Activated B cell treated with CpG ODN at 0.5 μM for 24 hours (primary cell): Measurements from ENCODE around the gene CD68. TPM values are rescaled to one million over a fixed set of nuclear protein-coding genes. Genes with fewer than 3 reads are reported as not detected.
"Not testable (repeated sequence)": the region's sequence is repeated elsewhere in the genome, so short reads cannot be mapped to it uniquely, and the experiment has no call there.

Experiments used
- ATAC-seq: fragments of 200-7000 bp; cut with Tn5 transposase; one replicate; pipeline ENCODE4 v1.10.0; 2021; ENCODE audit warnings: low read depth, mild to moderate bottlenecking, moderate library complexity
- CTCF ChIA-PET: fragments of 350-600 bp; sonication (Branson Sonifier 250); formaldehyde crosslinking; loops from one replicate; lab custom pipeline; 2021; ENCODE audit warnings: antibody characterized with exemption; lab: Charles Lee
- POLR2A ChIA-PET: fragments of 350-600 bp; sonication (Branson Sonifier 250); formaldehyde crosslinking; loops from one replicate; lab custom pipeline; 2021; ENCODE audit warnings: antibody characterized with exemption; lab: Charles Lee
- DNase-seq: peaks from one replicate; pipeline ENCODE4 v3.0.0; 2022
- H3K27ac Mint-ChIP-seq: one replicate; pipeline ENCODE4 v1.8.0; 2020; ENCODE audit warnings: mixed read lengths
- H3K27me3 Mint-ChIP-seq: one replicate; pipeline ENCODE4 v1.8.0; 2021; ENCODE audit warnings: mixed read lengths
- H3K36me3 Mint-ChIP-seq: one replicate; pipeline ENCODE4 v1.8.0; 2021; ENCODE audit warnings: low read depth, mixed read lengths
- H3K4me1 Mint-ChIP-seq: one replicate; pipeline ENCODE4 v1.8.0; 2021; ENCODE audit warnings: mixed read lengths
- H3K4me3 Mint-ChIP-seq: one replicate; pipeline ENCODE4 v1.8.0; 2020; ENCODE audit warnings: mild to moderate bottlenecking, mixed read lengths
- H3K9me3 Mint-ChIP-seq: one replicate; pipeline ENCODE4 v1.8.0; 2020; ENCODE audit warnings: mixed read lengths
- intact Hi-C: fragments of 100-400 bp; cut with micrococcal nuclease; formaldehyde crosslinking; loops from one replicate; pipeline ENCODE4 v1.15.1; 2024
- total RNA-seq: library from RNA; stranded (reverse); gene quantifications from 2 replicates; pipeline ENCODE4 v1.2.3, GENCODE V29; 2022
- TF ChIP-seq, protein P1 (sequence below): fragments of 200-600 bp; IDR thresholded peaks from one replicate; pipeline ENCODE4 v1.8.0; 2022; ENCODE audit warnings: antibody characterized with exemption, mild to moderate bottlenecking

CD68 gene
- total RNA-seq, 1 donor from 2014 or later: 7.2 TPM

DNA sequence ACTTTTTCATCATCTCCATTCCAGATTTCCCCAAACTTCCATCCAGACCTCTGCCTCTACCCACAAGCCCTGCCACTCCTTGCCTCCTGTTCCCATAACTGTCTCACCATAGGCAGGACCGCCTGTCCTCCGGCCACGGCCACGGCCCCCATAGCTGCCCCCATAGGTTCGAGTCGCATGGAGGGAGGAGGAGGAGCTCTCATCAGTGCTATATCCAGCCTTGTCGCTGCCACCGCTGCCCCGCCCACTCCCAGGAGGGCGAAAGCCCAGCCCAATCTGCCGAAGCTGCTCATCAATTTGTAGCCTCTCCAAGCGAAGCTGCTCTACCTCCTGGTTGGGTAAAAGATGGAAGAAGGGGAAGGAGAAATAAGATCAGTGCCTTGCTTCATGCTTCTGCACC is 13.9 kb downstream of the CD68 start:
- TF ChIP-seq, protein P1, sequence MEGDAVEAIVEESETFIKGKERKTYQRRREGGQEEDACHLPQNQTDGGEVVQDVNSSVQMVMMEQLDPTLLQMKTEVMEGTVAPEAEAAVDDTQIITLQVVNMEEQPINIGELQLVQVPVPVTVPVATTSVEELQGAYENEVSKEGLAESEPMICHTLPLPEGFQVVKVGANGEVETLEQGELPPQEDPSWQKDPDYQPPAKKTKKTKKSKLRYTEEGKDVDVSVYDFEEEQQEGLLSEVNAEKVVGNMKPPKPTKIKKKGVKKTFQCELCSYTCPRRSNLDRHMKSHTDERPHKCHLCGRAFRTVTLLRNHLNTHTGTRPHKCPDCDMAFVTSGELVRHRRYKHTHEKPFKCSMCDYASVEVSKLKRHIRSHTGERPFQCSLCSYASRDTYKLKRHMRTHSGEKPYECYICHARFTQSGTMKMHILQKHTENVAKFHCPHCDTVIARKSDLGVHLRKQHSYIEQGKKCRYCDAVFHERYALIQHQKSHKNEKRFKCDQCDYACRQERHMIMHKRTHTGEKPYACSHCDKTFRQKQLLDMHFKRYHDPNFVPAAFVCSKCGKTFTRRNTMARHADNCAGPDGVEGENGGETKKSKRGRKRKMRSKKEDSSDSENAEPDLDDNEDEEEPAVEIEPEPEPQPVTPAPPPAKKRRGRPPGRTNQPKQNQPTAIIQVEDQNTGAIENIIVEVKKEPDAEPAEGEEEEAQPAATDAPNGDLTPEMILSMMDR: no peak
- ChIA-PET CTCF (no interaction called here), POLR2A (no interaction called here)
- intact Hi-C loops: no loop called here
- ATAC-seq (no peak), DNase-seq (no peak)
- no peaks in the 10 kb centered on the region for H3K27me3 Mint-ChIP-seq
- peaks cover 2% of the 10 kb centered on the region for H3K4me1 Mint-ChIP-seq
- no peaks in the 10 kb centered on the region for H3K9me3 Mint-ChIP-seq
- H3K36me3 Mint-ChIP-seq: peaks cover 69% of the 10 kb centered on the region
- no peak overlapping the region for H3K4me3 Mint-ChIP-seq
- no peak overlapping the region for H3K27ac Mint-ChIP-seq

GRCh38 chr17:7597561-7597960 is 18.1 kb downstream of the CD68 start:
- intact Hi-C loops, H3K27ac Mint-ChIP-seq, CTCF ChIA-PET, ATAC-seq, H3K27me3 Mint-ChIP-seq, POLR2A ChIA-PET, H3K9me3 Mint-ChIP-seq, H3K4me3 Mint-ChIP-seq, DNase-seq, H3K4me1 Mint-ChIP-seq: not testable (repeated sequence)
- peaks cover 83% of the 10 kb centered on the region for H3K36me3 Mint-ChIP-seq

DNA sequence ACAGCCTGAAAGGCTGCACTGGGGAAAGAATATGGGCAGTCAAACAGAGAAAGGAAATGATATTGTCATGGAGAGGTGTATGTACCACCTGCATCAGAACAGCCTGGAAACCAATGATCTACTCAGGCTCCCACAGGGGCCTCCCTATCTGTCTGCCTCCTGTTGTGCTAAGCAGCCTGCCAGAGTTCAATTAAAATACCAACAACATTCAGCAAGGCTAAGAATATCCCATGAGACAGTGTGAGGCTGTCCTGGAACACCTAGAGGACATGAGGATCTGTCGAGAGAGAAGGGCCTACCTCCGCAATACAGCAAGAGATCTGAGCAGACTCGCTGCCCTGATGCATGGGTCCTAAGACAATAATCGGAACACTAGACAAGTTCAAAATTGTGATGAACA is 26.8 kb downstream of the CD68 start:
- POLR2A ChIA-PET: no interaction called here
- Mint-ChIP-seq H3K9me3 (no peaks in the 10 kb centered on the region), H3K36me3 (peaks cover 62% of the 10 kb centered on the region), H3K4me3 (no peak overlapping the region), H3K4me1 (peaks cover 12% of the 10 kb centered on the region), H3K27me3 (no peaks in the 10 kb centered on the region), H3K27ac (no peak overlapping the region)
- CTCF ChIA-PET: no interaction called here
- DNase-seq (no peak), ATAC-seq (no peak)
- TF ChIP-seq, protein P1: no peak
- intact Hi-C loops: no loop called here

- DNase-seq (no peak), ATAC-seq (no peak)
- TF ChIP-seq, protein P1: no peak
- CTCF ChIA-PET: interaction anchor here (3.0 kb wide), 1 partner anchor 22 kb away, joined by 10 read pairs; no protein-coding TSS in a partner anchor
- peaks cover 29% of the 10 kb centered on the region for H3K36me3 Mint-ChIP-seq
- intact Hi-C loops: no loop called here
- H3K4me1 Mint-ChIP-seq: peaks cover 40% of the 10 kb centered on the region
- H3K4me3 Mint-ChIP-seq: no peak overlapping the region
- H3K9me3 Mint-ChIP-seq: no peaks in the 10 kb centered on the region
- no peak overlapping the region for H3K27ac Mint-ChIP-seq
- no peaks in the 10 kb centered on the region for H3K27me3 Mint-ChIP-seq
- POLR2A ChIA-PET: interaction anchor here (0.6 kb wide), 1 partner anchor 20 kb away, joined by 6 read pairs; no protein-coding TSS in a partner anchor
Observed at GRCh38 chr17:7610641-7611040, 31.2 kb downstream of the CD68 start.

GRCh38 chr17:7611635-7612293 is 32.3 kb downstream of the CD68 start:
- Mint-ChIP-seq H3K4me1 (peaks cover 40% of the 10 kb centered on the region), H3K27me3 (no peaks in the 10 kb centered on the region), H3K4me3 (peak overlapping the region; percentile 44), H3K27ac (no peak overlapping the region), H3K36me3 (peaks cover 22% of the 10 kb centered on the region), H3K9me3 (no peaks in the 10 kb centered on the region)
- POLR2A ChIA-PET: interaction anchor here (6.1 kb wide), 1 partner anchor 76 kb away, joined by 109 read pairs; the partner anchor contains the start of genes TP53 and WRAP53
- intact Hi-C loops: no loop called here
- DNase-seq (no peak), ATAC-seq (no peak)
- TF ChIP-seq, protein P1: no peak
- CTCF ChIA-PET: interaction anchor here (1.5 kb wide), 1 partner anchor 23 kb away, joined by 4 read pairs; no protein-coding TSS in a partner anchor
